Liver (tissue), 9 donors: ENCODE measurements around the gene AKAP13. TPM values are rescaled to one million over a fixed set of nuclear protein-coding genes. Genes with fewer than 3 reads are reported as not detected.

Experiments
- DNase-seq: peaks from one replicate; pipeline ENCODE4 v3.0.0-alpha.2; 2017; ENCODE audit warnings: low spot score
- H3K27ac ChIP-seq, 2 donors: one replicate each; pipeline ENCODE4 v1.7.0; 2013; ENCODE audit warnings: inconsistent platforms in 2 of 2, low read length in 2 of 2, control low read depth in 1 of 2, low read depth in 1 of 2, mild to moderate bottlenecking in 1 of 2
- H3K27me3 ChIP-seq, 4 donors: one replicate each; pipeline versions ENCODE4 v1.6.1 to v1.7.0; 2013; ENCODE audit warnings: low read length in 3 of 4, inconsistent platforms in 1 of 4, mild to moderate bottlenecking in 1 of 4, moderate library complexity in 1 of 4; ENCODE audit not compliant: control insufficient read depth in 4 of 4, insufficient read depth in 4 of 4
- H3K36me3 ChIP-seq, 4 donors: one replicate each; pipeline versions ENCODE4 v1.6.1 to v1.7.0; 2013; ENCODE audit warnings: low read length in 3 of 4, mild to moderate bottlenecking in 3 of 4, low read depth in 1 of 4, moderate library complexity in 1 of 4; ENCODE audit not compliant: control insufficient read depth in 4 of 4, insufficient read depth in 3 of 4
- H3K4me1 ChIP-seq, 4 donors: one replicate each; pipeline versions ENCODE4 v1.6.1 to v1.7.0; 2013; ENCODE audit warnings: low read length in 3 of 4, mild to moderate bottlenecking in 3 of 4, moderate library complexity in 1 of 4; ENCODE audit not compliant: control insufficient read depth in 4 of 4, insufficient read depth in 4 of 4
- H3K4me3 ChIP-seq, 3 donors: one replicate each; pipeline versions ENCODE4 v1.6.1 to v1.7.0; 2013; ENCODE audit warnings: low read length in 3 of 3, control low read depth in 1 of 3, low read depth in 1 of 3, mild to moderate bottlenecking in 1 of 3
- H3K9ac ChIP-seq, 2 donors: one replicate each; pipeline ENCODE4 v1.7.0; 2013; ENCODE audit warnings: low read length in 2 of 2, mild to moderate bottlenecking in 2 of 2, moderate library complexity in 2 of 2, control low read depth in 1 of 2, low read depth in 1 of 2
- H3K9me3 ChIP-seq, 4 donors: one replicate each; pipeline versions ENCODE4 v1.6.1 to v1.7.0; 2013; ENCODE audit warnings: low read length in 3 of 4; ENCODE audit not compliant: control insufficient read depth in 4 of 4
- EGR1 ChIP-seq, 2 donors: IDR thresholded peaks; 2 replicates each; pipeline ENCODE4 v1.6.1; 2016 to 2018; ENCODE audit warnings: antibody characterized with exemption in 2 of 2, low read depth in 2 of 2
- FOXA1 ChIP-seq: IDR thresholded peaks from 2 replicates; pipeline ENCODE4 v1.6.1; 2016; ENCODE audit warnings: antibody characterized with exemption
- FOXA2 ChIP-seq: IDR thresholded peaks from 2 replicates; pipeline ENCODE4 v1.6.1; 2016; ENCODE audit warnings: antibody characterized with exemption
- GABPA ChIP-seq, 2 donors: IDR thresholded peaks in 1 of 2; conservative IDR thresholded peaks in 1 of 2; 2 replicates each; pipeline ENCODE4 v1.6.1; 2016; ENCODE audit warnings: antibody characterized with exemption in 2 of 2, mild to moderate bottlenecking in 1 of 2, moderate library complexity in 1 of 2
- HNF4A ChIP-seq, 2 donors: conservative IDR thresholded peaks; 2 replicates each; pipeline ENCODE4 v1.6.1; 2016; ENCODE audit warnings: antibody characterized with exemption in 2 of 2, mild to moderate bottlenecking in 2 of 2
- HNF4G ChIP-seq: IDR thresholded peaks from 2 replicates; pipeline ENCODE4 v1.6.1; 2016; ENCODE audit warnings: antibody characterized with exemption
- JUND ChIP-seq, 2 donors: IDR thresholded peaks; 2 replicates each; pipeline ENCODE4 v1.6.1; 2016; ENCODE audit warnings: antibody characterized with exemption in 2 of 2
- NR2F2 ChIP-seq: IDR thresholded peaks from 2 replicates; pipeline ENCODE4 v1.6.1; 2016; ENCODE audit warnings: antibody characterized with exemption
- RAD21 ChIP-seq, 2 donors: IDR thresholded peaks; 2 replicates each; pipeline ENCODE4 v1.6.1; 2016; ENCODE audit warnings: antibody characterized with exemption in 2 of 2, mild to moderate bottlenecking in 2 of 2
- RXRA ChIP-seq, 2 donors: IDR thresholded peaks; 2 replicates each; pipeline ENCODE4 v1.6.1; 2017 to 2018; ENCODE audit warnings: antibody characterized with exemption in 2 of 2, mild to moderate bottlenecking in 1 of 2
- SP1 ChIP-seq: IDR thresholded peaks from 2 replicates; pipeline ENCODE4 v1.6.1; 2018; ENCODE audit warnings: antibody characterized with exemption, mild to moderate bottlenecking
- TAF1 ChIP-seq: conservative IDR thresholded peaks from 2 replicates; pipeline ENCODE4 v1.6.1; 2016; ENCODE audit warnings: antibody characterized with exemption, mild to moderate bottlenecking
- YY1 ChIP-seq: IDR thresholded peaks from 2 replicates; pipeline ENCODE4 v1.6.1; 2016; ENCODE audit warnings: antibody characterized with exemption, mild to moderate bottlenecking
- WGBS: extraction: QIAGEN DNeasy Blood & Tissue Kit; methylation state at CpG from one replicate; pipeline ENCODE4 v1.1.7; 2013; 5-methylcytosine and 5-hydroxymethylcytosine counted together
- polyA plus RNA-seq, 2 donors: library from polyadenylated mRNA; stranded (reverse) in 1 of 2; unstranded in 1 of 2; fragments of 200-250 nt in 1 of 2; fragments of >200 nt in 1 of 2; fragmentation: Nextera tagmentation in 1 of 2; extraction: Ambion mirVana in 1 of 2; gene quantifications; one replicate each; pipeline versions ENCODE4 v1.2.1 to v1.2.3, GENCODE V29; 2013 to 2015
- total RNA-seq, 2 donors: library from RNA; depleted of rRNA; stranded (reverse); fragments of >200 nt; gene quantifications; one replicate each; pipeline ENCODE4 v1.2.3, GENCODE V29; 2014
- TF ChIP-seq, protein P1 (sequence below): IDR thresholded peaks from 2 replicates; pipeline ENCODE4 v1.6.1; 2016; ENCODE audit warnings: antibody characterized with exemption
- TF ChIP-seq, protein P2 (sequence below): IDR thresholded peaks from 2 replicates; pipeline ENCODE4 v1.6.1; 2016; ENCODE audit warnings: antibody characterized with exemption, mild to moderate bottlenecking
- TF ChIP-seq, protein P3 (sequence below): IDR thresholded peaks from 2 replicates; pipeline ENCODE4 v1.6.1; 2016; ENCODE audit warnings: antibody characterized with exemption
- TF ChIP-seq, protein P4 (sequence below): IDR thresholded peaks from 2 replicates; pipeline ENCODE4 v1.6.1; 2016; ENCODE audit warnings: antibody characterized with exemption
- donor health status: healthy.
- donor health status: healthy.
- donor health status: healthy.
- donor health status: healthy.
- donor health status: healthy.

Gene AKAP13
- total and polyA plus RNA-seq, 4 donors: 18.6 to 92.3 (median 37.4) TPM

DNA sequence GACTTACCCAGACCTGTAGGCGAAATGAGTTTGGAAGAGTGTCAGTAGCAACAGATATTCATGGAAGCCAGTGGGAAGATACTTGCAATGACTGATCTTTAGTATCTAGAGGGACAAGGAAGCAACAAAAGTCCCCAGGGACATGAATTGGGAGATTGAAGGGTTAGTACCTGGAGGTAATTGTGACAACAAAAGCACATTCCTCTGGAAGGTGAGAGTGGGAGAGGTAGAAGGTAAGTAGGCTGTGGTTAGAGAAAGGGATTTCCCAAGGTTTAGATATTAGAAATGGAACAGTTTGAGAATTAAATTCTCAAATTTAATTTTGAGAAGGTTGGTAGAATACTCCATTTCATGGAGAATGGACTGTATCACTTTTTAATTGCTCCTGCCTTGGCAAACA, 191.4 kb downstream of the AKAP13 start:
- TF ChIP-seq, protein P1, sequence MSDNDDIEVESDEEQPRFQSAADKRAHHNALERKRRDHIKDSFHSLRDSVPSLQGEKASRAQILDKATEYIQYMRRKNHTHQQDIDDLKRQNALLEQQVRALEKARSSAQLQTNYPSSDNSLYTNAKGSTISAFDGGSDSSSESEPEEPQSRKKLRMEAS: no peak
- no peak overlapping the region for H3K4me3 ChIP-seq
- H3K9ac ChIP-seq: no peak overlapping the region
- no peak for DNase-seq
- H3K9me3 ChIP-seq: no peaks in the 10 kb centered on the region
- H3K36me3 ChIP-seq: peaks cover 0 to 2% (median 0%) of the 10 kb centered on the region in 4 donors
- 97% methylated on average over 1 of the region's 1 CpG for WGBS
- H3K27ac ChIP-seq: no peak overlapping the region
- H3K27me3 ChIP-seq: no peaks in the 10 kb centered on the region
- H3K4me1 ChIP-seq: peaks cover 0 to 3% (median 0%) of the 10 kb centered on the region in 4 donors

DNA sequence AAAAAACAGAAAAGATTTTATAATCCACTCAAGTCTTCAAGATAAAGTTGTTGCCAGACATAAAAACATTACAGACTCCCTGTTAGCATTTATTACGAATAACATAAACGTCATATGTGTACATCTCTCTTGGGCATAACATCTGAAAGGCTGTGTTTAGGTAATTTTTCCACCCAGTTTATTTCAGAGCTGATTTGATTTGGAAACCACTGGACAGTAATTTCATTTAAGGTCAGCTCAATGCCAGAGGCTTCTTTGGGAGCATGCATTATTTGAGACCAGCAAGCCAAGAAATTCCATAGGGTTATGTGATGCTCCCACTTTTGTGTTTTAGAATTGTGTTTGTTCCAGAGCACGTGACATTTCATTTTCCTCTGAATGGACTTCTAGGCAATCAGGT, 196.0 kb downstream of the AKAP13 start:
- WGBS: 85% methylated on average over 3 of the region's 3 CpGs

DNA sequence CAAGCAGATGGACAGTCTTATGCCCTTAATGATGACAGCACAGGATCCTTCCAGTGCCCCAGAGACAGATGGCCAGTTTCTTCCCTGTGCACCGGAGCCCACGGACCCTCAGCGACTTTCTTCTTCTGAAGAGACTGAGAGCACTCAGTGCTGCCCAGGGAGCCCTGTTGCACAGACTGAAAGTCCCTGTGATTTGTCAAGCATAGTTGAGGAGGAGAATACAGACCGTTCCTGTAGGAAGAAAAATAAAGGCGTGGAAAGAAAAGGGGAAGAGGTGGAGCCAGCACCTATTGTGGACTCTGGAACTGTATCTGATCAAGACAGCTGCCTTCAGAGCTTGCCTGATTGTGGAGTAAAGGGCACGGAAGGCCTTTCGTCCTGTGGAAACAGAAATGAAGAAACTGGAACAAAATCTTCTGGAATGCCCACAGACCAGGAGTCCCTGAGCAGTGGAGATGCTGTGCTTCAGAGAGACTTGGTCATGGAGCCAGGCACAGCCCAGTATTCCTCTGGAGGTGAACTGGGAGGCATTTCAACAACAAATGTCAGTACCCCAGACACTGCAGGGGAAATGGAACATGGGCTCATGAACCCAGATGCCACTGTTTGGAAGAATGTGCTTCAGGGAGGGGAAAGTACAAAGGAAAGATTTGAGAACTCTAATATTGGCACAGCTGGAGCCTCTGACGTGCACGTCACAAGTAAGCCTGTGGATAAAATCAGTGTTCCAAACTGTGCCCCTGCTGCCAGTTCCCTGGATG, 198.7 kb downstream of the AKAP13 start:
- peak overlapping the region; percentile 9 to 78 (median 52) for H3K4me3 ChIP-seq
- H3K27ac ChIP-seq: peak overlapping the region; percentile 89 to 93
- WGBS: 32% methylated on average over 9 of the region's 9 CpGs
- peaks cover 0 to 2% (median 0%) of the 10 kb centered on the region in 4 donors for H3K36me3 ChIP-seq
- peak overlapping the region in 1 of 2 donors; percentile 89 for H3K9ac ChIP-seq
- H3K4me1 ChIP-seq: peaks cover 1 to 51% (median 31%) of the 10 kb centered on the region in 4 donors
- no peaks in the 10 kb centered on the region for H3K27me3 ChIP-seq
- H3K9me3 ChIP-seq: no peaks in the 10 kb centered on the region
- DNase-seq: no peak
- TF ChIP-seq SP1: peak; percentile 87
- TF ChIP-seq, protein P2, sequence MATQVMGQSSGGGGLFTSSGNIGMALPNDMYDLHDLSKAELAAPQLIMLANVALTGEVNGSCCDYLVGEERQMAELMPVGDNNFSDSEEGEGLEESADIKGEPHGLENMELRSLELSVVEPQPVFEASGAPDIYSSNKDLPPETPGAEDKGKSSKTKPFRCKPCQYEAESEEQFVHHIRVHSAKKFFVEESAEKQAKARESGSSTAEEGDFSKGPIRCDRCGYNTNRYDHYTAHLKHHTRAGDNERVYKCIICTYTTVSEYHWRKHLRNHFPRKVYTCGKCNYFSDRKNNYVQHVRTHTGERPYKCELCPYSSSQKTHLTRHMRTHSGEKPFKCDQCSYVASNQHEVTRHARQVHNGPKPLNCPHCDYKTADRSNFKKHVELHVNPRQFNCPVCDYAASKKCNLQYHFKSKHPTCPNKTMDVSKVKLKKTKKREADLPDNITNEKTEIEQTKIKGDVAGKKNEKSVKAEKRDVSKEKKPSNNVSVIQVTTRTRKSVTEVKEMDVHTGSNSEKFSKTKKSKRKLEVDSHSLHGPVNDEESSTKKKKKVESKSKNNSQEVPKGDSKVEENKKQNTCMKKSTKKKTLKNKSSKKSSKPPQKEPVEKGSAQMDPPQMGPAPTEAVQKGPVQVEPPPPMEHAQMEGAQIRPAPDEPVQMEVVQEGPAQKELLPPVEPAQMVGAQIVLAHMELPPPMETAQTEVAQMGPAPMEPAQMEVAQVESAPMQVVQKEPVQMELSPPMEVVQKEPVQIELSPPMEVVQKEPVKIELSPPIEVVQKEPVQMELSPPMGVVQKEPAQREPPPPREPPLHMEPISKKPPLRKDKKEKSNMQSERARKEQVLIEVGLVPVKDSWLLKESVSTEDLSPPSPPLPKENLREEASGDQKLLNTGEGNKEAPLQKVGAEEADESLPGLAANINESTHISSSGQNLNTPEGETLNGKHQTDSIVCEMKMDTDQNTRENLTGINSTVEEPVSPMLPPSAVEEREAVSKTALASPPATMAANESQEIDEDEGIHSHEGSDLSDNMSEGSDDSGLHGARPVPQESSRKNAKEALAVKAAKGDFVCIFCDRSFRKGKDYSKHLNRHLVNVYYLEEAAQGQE: peak; percentile 57
- TF ChIP-seq, protein P1: no peak
- TF ChIP-seq JUND (IDR thresholded peaks at IDR 0.05): peak in 1 of 2 donors; percentile 32
- TF ChIP-seq RAD21 (IDR thresholded peaks at IDR 0.05): peak; percentile 33 to 55
- peak; percentile 54 for TF ChIP-seq YY1
- TF ChIP-seq, protein P3, sequence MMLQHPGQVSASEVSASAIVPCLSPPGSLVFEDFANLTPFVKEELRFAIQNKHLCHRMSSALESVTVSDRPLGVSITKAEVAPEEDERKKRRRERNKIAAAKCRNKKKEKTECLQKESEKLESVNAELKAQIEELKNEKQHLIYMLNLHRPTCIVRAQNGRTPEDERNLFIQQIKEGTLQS: no peak
- peak; percentile 66 to 77 for TF ChIP-seq RXRA (IDR thresholded peaks at IDR 0.05)
- TF ChIP-seq, protein P4, sequence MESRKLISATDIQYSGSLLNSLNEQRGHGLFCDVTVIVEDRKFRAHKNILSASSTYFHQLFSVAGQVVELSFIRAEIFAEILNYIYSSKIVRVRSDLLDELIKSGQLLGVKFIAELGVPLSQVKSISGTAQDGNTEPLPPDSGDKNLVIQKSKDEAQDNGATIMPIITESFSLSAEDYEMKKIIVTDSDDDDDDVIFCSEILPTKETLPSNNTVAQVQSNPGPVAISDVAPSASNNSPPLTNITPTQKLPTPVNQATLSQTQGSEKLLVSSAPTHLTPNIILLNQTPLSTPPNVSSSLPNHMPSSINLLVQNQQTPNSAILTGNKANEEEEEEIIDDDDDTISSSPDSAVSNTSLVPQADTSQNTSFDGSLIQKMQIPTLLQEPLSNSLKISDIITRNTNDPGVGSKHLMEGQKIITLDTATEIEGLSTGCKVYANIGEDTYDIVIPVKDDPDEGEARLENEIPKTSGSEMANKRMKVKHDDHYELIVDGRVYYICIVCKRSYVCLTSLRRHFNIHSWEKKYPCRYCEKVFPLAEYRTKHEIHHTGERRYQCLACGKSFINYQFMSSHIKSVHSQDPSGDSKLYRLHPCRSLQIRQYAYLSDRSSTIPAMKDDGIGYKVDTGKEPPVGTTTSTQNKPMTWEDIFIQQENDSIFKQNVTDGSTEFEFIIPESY: no peak
- no peak for TF ChIP-seq FOXA1
- TF ChIP-seq NR2F2: no peak
- no peak for TF ChIP-seq EGR1 (IDR thresholded peaks at IDR 0.05; ENCODE audit: low read depth in 2 of 2)
- TF ChIP-seq HNF4A (conservative IDR thresholded peaks at IDR 0.05): peak; percentile 72 to 86
- no peak for TF ChIP-seq GABPA (IDR thresholded peaks at IDR 0.05 in 1 of 2, conservative IDR thresholded peaks at IDR 0.05 in 1 of 2)
- peak; percentile 60 for TF ChIP-seq HNF4G
- TF ChIP-seq TAF1: peak; percentile 65
- no peak for TF ChIP-seq FOXA2

More for the DNA sequence above, 196.0 kb downstream of the AKAP13 start:
- no peaks in the 10 kb centered on the region for H3K9me3 ChIP-seq
- DNase-seq: no peak
- H3K27me3 ChIP-seq: no peaks in the 10 kb centered on the region
- peaks cover 0 to 24% (median 18%) of the 10 kb centered on the region in 4 donors for H3K4me1 ChIP-seq
- H3K9ac ChIP-seq: no peak overlapping the region
- peaks cover 0 to 2% (median 0%) of the 10 kb centered on the region in 4 donors for H3K36me3 ChIP-seq
- TF ChIP-seq, protein P4: no peak
- TF ChIP-seq, protein P1: no peak
- H3K4me3 ChIP-seq: no peak overlapping the region
- no peak overlapping the region for H3K27ac ChIP-seq
